NT2/D1 (cell line): Measurements from ENCODE around the gene KRT37.

Experiments used
- DNase-seq: peaks from one replicate; pipeline ENCODE4 v3.0.0-alpha.2; 2011; ENCODE audit warnings: low read depth, low spot score
- H3K27me3 ChIP-seq: 2 replicates; pipeline ENCODE4 v1.6.0; 2011; ENCODE audit warnings: mild to moderate bottlenecking; ENCODE audit not compliant: insufficient read length, insufficient read depth
- H3K36me3 ChIP-seq: 2 replicates; pipeline ENCODE4 v1.6.1; 2011; ENCODE audit warnings: mild to moderate bottlenecking, low read length, mixed read lengths; ENCODE audit not compliant: insufficient read depth, insufficient read length
- H3K4me1 ChIP-seq: 2 replicates; pipeline ENCODE4 v1.5.1; 2011; ENCODE audit not compliant: insufficient read depth, insufficient read length
- H3K4me3 ChIP-seq: 2 replicates; pipeline ENCODE4 v1.5.1; 2011; ENCODE audit warnings: low read depth; ENCODE audit not compliant: insufficient read length
- H3K9ac ChIP-seq: 2 replicates; pipeline ENCODE4 v1.6.0; 2011; ENCODE audit warnings: low read depth; ENCODE audit not compliant: insufficient read length
- H3K9me3 ChIP-seq: 2 replicates; pipeline ENCODE4 v1.5.1; 2011; ENCODE audit warnings: mild to moderate bottlenecking, low read length; ENCODE audit not compliant: insufficient read depth
- SUZ12 ChIP-seq: IDR thresholded peaks from 2 replicates; pipeline ENCODE4 v1.6.1; 2011; ENCODE audit not compliant: insufficient read length, insufficient read depth; ENCODE audit errors: extremely low read depth
- YY1 ChIP-seq: IDR thresholded peaks from 2 replicates; pipeline ENCODE4 v1.6.1; 2011; ENCODE audit not compliant: insufficient read length, insufficient read depth
- ZNF274 ChIP-seq: IDR thresholded peaks from 2 replicates; pipeline ENCODE4 v1.6.1; 2011; ENCODE audit warnings: mild to moderate bottlenecking, low read depth, low read length

The KRT37 gene

DNA sequence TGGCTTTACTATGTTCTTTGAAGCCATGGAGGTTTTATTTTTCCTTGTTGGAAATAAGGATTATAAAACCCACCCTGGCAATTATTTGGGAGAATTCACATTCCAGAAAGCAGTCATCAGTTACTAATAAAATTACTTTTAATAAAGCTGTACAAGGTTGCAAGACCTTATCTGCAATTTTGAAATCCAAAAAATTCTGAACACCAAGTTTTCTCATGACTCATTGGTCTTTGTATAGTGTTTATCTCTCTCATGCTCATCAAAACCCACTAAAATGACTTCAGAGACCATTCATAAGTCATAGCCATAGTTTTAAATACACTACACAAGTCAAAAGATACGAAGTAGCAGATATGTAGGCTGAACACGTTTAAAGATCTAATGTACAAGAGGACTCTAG is 22.4 kb upstream of the KRT37 start:
- TF ChIP-seq YY1 (no peak), SUZ12 (no peak), ZNF274 (no peak)
- Histone ChIP-seq H3K9me3 (peaks cover 14% of the 10 kb centered on the region), H3K4me3 (no peak overlapping the region), H3K36me3 (no peaks in the 10 kb centered on the region), H3K27me3 (no peaks in the 10 kb centered on the region), H3K9ac (no peak overlapping the region), H3K4me1 (peaks cover 2% of the 10 kb centered on the region)
- no peak for DNase-seq

DNA sequence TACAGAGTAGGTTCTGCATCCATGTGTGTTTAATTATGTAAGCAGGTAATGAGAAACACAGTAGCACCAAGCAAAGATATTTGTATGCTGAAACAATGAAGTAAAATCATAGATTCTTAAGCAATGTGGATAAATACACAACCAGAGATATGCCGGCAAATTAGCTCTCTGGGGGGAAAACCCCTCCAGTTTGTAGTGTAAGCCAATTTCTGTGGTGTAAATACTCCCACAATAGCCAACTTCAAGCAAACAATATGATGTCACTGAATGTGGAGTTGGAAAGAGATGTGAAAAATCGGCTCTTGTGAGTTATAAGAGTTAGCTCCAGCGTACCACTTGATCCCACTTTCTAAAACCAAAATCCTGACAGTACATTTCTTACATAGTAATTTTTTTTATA is 20.3 kb upstream of the KRT37 start:
- Histone ChIP-seq H3K36me3 (no peaks in the 10 kb centered on the region), H3K9me3 (peaks cover 17% of the 10 kb centered on the region; the same call in 1 of the 2 replicates), H3K27me3 (no peaks in the 10 kb centered on the region), H3K9ac (no peak overlapping the region), H3K4me3 (no peak overlapping the region), H3K4me1 (peaks cover 2% of the 10 kb centered on the region)
- TF ChIP-seq ZNF274 (no peak), YY1 (no peak), SUZ12 (no peak)
- no peak for DNase-seq

DNA sequence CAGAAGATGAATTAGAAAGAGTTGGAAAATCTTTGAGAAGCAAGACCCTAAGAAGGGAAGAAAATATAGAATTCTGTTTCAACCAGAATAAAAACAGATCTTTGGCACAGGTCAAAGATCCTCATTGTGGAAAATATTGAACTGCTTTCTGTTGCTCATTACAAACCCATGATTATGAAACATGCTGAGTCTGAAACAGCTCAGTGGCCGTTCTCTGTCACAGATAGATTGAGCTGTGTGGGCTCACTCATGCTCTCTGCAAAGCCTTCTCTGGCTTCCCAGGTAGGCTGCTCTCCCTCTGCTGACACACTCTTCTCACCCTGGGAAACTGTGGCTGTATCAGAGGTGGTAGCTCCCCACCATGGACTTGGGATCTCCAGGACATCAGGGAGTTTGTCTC is 19.8 kb upstream of the KRT37 start:
- H3K9ac ChIP-seq: no peak overlapping the region
- no peak overlapping the region for H3K4me3 ChIP-seq
- no peaks in the 10 kb centered on the region for H3K27me3 ChIP-seq
- no peak for TF ChIP-seq ZNF274
- no peak for TF ChIP-seq SUZ12
- TF ChIP-seq YY1: no peak
- no peak for DNase-seq
- H3K36me3 ChIP-seq: no peaks in the 10 kb centered on the region
- peaks cover 2% of the 10 kb centered on the region for H3K4me1 ChIP-seq
- H3K9me3 ChIP-seq: peaks cover 17% of the 10 kb centered on the region; the same call in 1 of the 2 replicates

- TF ChIP-seq YY1 (no peak), ZNF274 (no peak), SUZ12 (no peak)
- peaks cover 17% of the 10 kb centered on the region; the same call in 1 of the 2 replicates for H3K9me3 ChIP-seq
- H3K27me3 ChIP-seq: no peaks in the 10 kb centered on the region
- no peak overlapping the region for H3K9ac ChIP-seq
- no peaks in the 10 kb centered on the region for H3K36me3 ChIP-seq
- H3K4me3 ChIP-seq: no peak overlapping the region
- H3K4me1 ChIP-seq: peaks cover 2% of the 10 kb centered on the region
- peak; percentile 33 for DNase-seq
Measured at GRCh38 chr17:41442739-41443138, 18.4 kb upstream of the KRT37 start.

- TF ChIP-seq SUZ12 (no peak), ZNF274 (no peak), YY1 (no peak)
- H3K4me1 ChIP-seq: peaks cover 2% of the 10 kb centered on the region
- peaks cover 17% of the 10 kb centered on the region; the same call in 1 of the 2 replicates for H3K9me3 ChIP-seq
- H3K27me3 ChIP-seq: no peaks in the 10 kb centered on the region
- H3K9ac ChIP-seq: no peak within 1 kb of the TSS
- H3K4me3 ChIP-seq: no peak within 1 kb of the TSS
- DNase-seq: no peak
- no peaks in the 10 kb centered on the region for H3K36me3 ChIP-seq
Measured at GRCh38 chr17:41440531-41441033, 16.2 kb upstream of the KRT37 start, which contains the start of gene KRT38. TSS of gene KRT38 (minus strand) at chr17:41440983. CDS start at chr17:41440921, 62 bp downstream.

DNA sequence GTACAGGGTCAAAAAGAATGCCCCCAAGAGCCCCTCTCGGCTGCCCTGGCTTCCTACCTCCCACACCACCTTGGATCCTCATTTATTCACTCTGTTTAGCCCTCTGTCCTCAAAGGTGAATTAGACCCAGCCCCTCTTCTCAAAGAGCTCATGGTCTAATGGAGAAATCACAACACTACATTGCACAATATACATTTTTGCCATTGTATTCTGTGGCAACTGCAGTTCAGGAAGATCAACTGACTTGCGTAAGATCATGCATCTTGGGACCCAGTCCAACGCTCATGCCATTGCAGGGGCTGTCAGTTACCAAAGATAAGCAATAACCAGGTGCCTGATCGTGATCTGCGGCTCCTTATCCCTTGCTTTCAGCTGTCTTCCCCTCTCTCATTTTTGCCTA is 15.0 kb upstream of the KRT37 start:
- Histone ChIP-seq H3K9me3 (peaks cover 17% of the 10 kb centered on the region; the same call in 1 of the 2 replicates), H3K27me3 (no peaks in the 10 kb centered on the region), H3K36me3 (no peaks in the 10 kb centered on the region), H3K4me1 (peaks cover 2% of the 10 kb centered on the region), H3K4me3 (no peak overlapping the region), H3K9ac (no peak overlapping the region)
- TF ChIP-seq SUZ12 (no peak), YY1 (no peak), ZNF274 (no peak)
- DNase-seq: no peak

- Histone ChIP-seq H3K36me3 (no peaks in the 10 kb centered on the region), H3K4me3 (no peak overlapping the region), H3K4me1 (no peaks in the 10 kb centered on the region), H3K9ac (no peak overlapping the region), H3K27me3 (no peaks in the 10 kb centered on the region), H3K9me3 (peaks cover 17% of the 10 kb centered on the region; the same call in 1 of the 2 replicates)
- no peak for DNase-seq
- no peak for TF ChIP-seq YY1
- no peak for TF ChIP-seq SUZ12
Measured at GRCh38 chr17:41437769-41438168, 13.4 kb upstream of the KRT37 start.
